RWPE1 (cell line): ENCODE measurements around the gene TESPA1.

Experiments
- CTCF ChIA-PET: fragments of 350-600 bp; sonication (Branson Sonifier 250); formaldehyde crosslinking; extraction: SDS; loops from one replicate; lab custom pipeline; 2021; lab: Yijun Ruan, JAX
- POLR2A ChIA-PET: fragments of 400-600 bp; formaldehyde crosslinking; extraction: SDS; loops from one replicate; lab custom pipeline; 2020; ENCODE audit warnings: antibody characterized with exemption; ENCODE audit not compliant: low non-redundant PET; lab: Yijun Ruan, JAX
- DNase-seq: peaks from one replicate; pipeline ENCODE4 v3.0.0; 2012; ENCODE audit warnings: low spot score
- H3K27ac ChIP-seq: fragments of 450-650 bp; 2 replicates; pipeline ENCODE4 v1.5.1; 2017
- TF ChIP-seq, protein P1 (sequence below): fragments of 450-650 bp; conservative IDR thresholded peaks from 2 replicates; pipeline ENCODE4 v1.5.1; 2017; ENCODE audit warnings: low read depth, mild to moderate bottlenecking

Gene TESPA1

DNA sequence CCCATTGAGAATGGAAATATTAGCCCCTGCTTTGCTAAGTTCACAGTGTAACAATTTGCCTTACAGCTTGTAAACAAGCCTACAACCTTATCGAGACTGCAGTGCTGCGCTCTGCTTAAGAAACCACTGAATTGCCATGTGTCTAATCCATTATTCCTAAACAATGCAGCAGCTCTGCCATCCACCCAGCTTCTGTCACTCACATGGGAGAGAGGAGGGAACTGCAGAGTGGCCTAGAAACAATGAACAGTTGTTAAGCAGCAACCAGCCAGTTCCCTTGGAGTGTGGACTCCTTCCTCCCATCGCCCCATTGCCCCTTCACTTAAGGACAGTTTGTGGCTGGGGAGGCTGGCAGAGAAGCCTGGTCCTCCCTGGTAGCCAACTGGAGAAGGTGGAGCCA lies 42.9 kb downstream of the TESPA1 start:
- POLR2A ChIA-PET: no interaction called here
- no peak for DNase-seq
- TF ChIP-seq, protein P1, sequence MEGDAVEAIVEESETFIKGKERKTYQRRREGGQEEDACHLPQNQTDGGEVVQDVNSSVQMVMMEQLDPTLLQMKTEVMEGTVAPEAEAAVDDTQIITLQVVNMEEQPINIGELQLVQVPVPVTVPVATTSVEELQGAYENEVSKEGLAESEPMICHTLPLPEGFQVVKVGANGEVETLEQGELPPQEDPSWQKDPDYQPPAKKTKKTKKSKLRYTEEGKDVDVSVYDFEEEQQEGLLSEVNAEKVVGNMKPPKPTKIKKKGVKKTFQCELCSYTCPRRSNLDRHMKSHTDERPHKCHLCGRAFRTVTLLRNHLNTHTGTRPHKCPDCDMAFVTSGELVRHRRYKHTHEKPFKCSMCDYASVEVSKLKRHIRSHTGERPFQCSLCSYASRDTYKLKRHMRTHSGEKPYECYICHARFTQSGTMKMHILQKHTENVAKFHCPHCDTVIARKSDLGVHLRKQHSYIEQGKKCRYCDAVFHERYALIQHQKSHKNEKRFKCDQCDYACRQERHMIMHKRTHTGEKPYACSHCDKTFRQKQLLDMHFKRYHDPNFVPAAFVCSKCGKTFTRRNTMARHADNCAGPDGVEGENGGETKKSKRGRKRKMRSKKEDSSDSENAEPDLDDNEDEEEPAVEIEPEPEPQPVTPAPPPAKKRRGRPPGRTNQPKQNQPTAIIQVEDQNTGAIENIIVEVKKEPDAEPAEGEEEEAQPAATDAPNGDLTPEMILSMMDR: no peak
- no peak overlapping the region for H3K27ac ChIP-seq
- CTCF ChIA-PET: no interaction called here

DNA sequence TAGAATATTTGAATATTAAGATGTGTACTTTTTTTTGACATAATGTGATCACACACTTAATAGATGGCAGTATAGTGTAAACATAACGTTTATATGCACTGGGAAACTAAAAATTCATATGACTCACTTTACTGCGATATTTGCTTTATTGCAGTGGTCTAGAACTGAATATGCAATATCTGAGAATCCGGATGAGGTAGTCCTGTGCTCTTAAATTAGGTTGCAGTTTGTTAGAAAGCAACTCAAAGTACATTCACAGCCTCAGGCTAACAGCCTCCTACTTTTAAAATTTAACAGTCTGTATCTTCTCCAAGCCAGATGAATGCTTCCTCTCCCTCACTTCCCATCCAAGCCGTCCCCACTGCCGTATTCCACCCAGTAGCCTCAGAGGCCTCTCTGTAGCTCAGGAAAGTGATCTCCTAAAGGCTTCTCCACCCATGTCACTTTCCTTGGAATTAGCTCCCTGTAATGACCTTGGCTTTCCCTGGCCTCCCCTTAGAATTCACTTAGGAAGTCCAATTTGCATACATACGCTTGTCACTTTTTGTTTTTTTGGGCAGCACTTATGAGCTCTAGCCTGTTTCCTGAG lies 43.7 kb downstream of the TESPA1 start:
- CTCF ChIA-PET: no interaction called here
- TF ChIP-seq, protein P1: no peak
- POLR2A ChIA-PET: no interaction called here
- no peak overlapping the region for H3K27ac ChIP-seq
- DNase-seq: no peak

DNA sequence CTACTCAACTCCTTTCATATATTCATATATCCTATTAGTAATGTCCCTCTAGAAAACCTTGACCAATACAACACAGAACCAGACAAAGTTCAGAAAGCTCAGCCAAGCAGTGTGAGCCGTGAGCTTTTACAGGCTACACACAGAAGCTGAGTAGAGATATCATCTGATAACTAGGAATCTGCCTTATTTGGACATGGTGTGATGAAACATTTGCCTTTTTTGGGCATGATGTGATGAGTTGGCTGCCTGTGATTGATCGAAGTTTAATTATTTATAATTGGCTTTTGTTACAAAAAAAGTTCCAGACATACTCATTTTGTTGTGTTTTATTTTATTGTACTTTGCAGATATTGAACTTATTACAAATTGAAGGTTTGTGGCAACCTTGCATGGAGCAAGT lies 46.6 kb downstream of the TESPA1 start:
- H3K27ac ChIP-seq: no peak overlapping the region
- POLR2A ChIA-PET: no interaction called here
- TF ChIP-seq, protein P1: no peak
- DNase-seq: no peak
- CTCF ChIA-PET: no interaction called here

DNA sequence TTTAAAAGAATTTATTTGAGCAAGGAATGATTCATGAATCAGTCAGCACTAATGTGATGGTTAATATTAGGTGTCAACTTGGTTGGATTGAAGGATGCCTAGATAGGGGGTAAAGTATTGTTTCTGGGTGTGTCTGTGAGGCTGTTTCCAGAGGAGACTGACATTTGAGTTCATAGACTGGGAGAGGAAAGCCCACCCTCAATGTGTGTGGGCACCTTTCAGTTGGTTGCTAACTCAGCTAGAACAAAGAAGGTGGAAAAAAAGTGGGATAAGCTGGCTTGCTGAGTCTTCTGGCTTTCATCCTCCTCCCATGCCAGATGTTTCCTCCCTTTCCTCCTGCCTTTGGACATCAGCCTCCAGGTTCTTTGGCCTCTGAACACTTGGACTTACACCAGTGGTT lies 47.2 kb downstream of the TESPA1 start:
- no peak overlapping the region for H3K27ac ChIP-seq
- no peak for DNase-seq
- POLR2A ChIA-PET: no interaction called here
- CTCF ChIA-PET: no interaction called here
- TF ChIP-seq, protein P1: no peak

DNA sequence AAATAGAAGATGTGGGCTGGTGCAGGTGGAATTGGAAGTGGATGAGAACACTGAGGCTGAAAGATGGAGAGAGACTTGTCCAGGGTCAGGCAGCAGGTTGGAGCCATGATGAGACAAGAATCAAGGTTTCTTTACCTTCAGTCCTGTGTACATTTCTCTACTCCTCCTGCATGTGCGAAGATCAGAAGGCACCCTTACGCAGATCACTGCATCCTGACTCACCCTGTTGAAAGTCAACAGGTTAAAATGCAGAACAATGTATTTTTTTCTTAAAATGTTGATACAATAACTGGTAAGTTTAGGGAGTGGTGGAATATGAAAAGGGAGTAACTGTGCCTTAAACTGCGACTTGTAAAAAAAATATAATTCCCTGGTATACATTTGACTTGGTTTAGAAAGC lies 47.8 kb downstream of the TESPA1 start:
- ChIA-PET CTCF (no interaction called here), POLR2A (no interaction called here)
- DNase-seq: peak; percentile 18
- TF ChIP-seq, protein P1: no peak
- no peak overlapping the region for H3K27ac ChIP-seq

DNA sequence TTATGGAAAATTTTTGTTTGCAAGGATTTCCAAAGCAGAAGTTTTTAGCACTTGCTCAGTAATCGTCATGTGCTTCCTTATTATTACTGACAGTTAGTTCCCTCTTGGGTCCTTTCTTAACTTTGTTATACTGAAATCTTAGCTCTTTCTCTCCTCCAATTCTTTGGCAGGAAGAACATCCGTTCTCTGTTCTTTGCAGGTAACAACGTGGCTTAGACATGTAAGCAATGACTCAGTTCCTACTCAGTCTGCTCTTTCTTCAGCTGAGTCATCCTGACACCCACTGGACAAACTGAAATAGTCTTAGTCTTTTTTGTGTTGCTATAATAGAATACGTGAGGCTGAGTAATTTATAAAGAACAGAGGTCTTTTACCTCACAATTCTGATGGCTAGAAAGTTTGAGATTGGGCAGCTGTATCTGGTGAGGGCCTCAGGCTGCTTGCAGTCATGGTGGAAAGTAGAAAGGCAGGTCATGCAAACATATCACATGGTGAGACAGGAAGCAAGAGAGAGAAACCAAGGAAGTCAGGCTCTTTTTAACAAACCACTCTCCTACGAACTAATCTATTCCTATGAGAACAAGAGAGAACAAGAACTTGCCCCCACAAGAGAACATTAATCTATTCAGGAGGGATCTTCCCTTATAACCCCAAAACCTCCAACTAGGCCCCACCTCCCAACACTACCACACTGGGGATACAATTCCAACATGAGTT lies 49.2 kb downstream of the TESPA1 start:
- TF ChIP-seq, protein P1: peak; percentile 43

More for the DNA sequence above, 49.2 kb downstream of the TESPA1 start:
- peak; percentile 96 for DNase-seq
- H3K27ac ChIP-seq: peak overlapping the region; percentile 94
- CTCF ChIA-PET: interaction anchor here (0.7 to 1.1 kb wide), 2 partner anchors 23 to 81 kb away, joined by 3 read pairs; partner anchors contain the start of gene MUCL1
- POLR2A ChIA-PET: no interaction called here
